Measurements from ENCODE around the gene JAZF1. TPM values are rescaled to one million over a fixed set of nuclear protein-coding genes. Genes with fewer than 3 reads are reported as not detected.

JAZF1 gene
- total RNA-seq, 1 donor from 2014 or later = 3.1 TPM

GRCh38 chr7:28145090-28145626 lies 35.4 kb downstream of the JAZF1 start:
- no peak for TF ChIP-seq CTCF (conservative IDR thresholded peaks at IDR 0.05)
- Mint-ChIP-seq H3K36me3 (ENCODE audit: low read depth) (no peaks in the 10 kb centered on the region), H3K27ac (ENCODE audit: unreplicated experiment) (no peak overlapping the region), H3K9me3 (no peaks in the 10 kb centered on the region), H3K4me1 (peaks cover 39% of the 10 kb centered on the region), H3K4me3 (no peak overlapping the region), H3K27me3 (ENCODE audit: low read depth) (no peaks in the 10 kb centered on the region)
- no peak for DNase-seq (ENCODE audit: low read depth, low spot score)

GRCh38 chr7:28144266-28144665 lies 36.3 kb downstream of the JAZF1 start:
- TF ChIP-seq CTCF (conservative IDR thresholded peaks at IDR 0.05) = no peak
- no peaks in the 10 kb centered on the region for H3K9me3 Mint-ChIP-seq
- H3K27me3 Mint-ChIP-seq (ENCODE audit: low read depth) = no peaks in the 10 kb centered on the region
- H3K4me1 Mint-ChIP-seq = peaks cover 30% of the 10 kb centered on the region
- no peak overlapping the region for H3K4me3 Mint-ChIP-seq
- peak; percentile 52 for DNase-seq (ENCODE audit: low read depth, low spot score)
- no peak overlapping the region for H3K27ac Mint-ChIP-seq (ENCODE audit: unreplicated experiment)
- H3K36me3 Mint-ChIP-seq (ENCODE audit: low read depth) = no peaks in the 10 kb centered on the region

- no peak for DNase-seq (ENCODE audit: low read depth, low spot score)
- H3K27me3 Mint-ChIP-seq (ENCODE audit: low read depth) = no peaks in the 10 kb centered on the region
These were observed 37.9 kb downstream of the JAZF1 start for GRCh38 chr7:28142650-28143049.

GRCh38 chr7:28140979-28141378 lies 39.6 kb downstream of the JAZF1 start:
- no peaks in the 10 kb centered on the region for H3K27me3 Mint-ChIP-seq (ENCODE audit: low read depth)
- DNase-seq (ENCODE audit: low read depth, low spot score) = no peak
- H3K36me3 Mint-ChIP-seq (ENCODE audit: low read depth) = no peaks in the 10 kb centered on the region
- no peak overlapping the region for H3K4me3 Mint-ChIP-seq
- H3K9me3 Mint-ChIP-seq = no peaks in the 10 kb centered on the region
- H3K27ac Mint-ChIP-seq (ENCODE audit: unreplicated experiment) = no peak overlapping the region
- peaks cover 21% of the 10 kb centered on the region for H3K4me1 Mint-ChIP-seq
- TF ChIP-seq CTCF (conservative IDR thresholded peaks at IDR 0.05) = no peak

More at GRCh38 chr7:28142650-28143049, 37.9 kb downstream of the JAZF1 start:
- no peak for TF ChIP-seq CTCF (conservative IDR thresholded peaks at IDR 0.05)
- H3K4me3 Mint-ChIP-seq = no peak overlapping the region
- no peaks in the 10 kb centered on the region for H3K9me3 Mint-ChIP-seq
- H3K36me3 Mint-ChIP-seq (ENCODE audit: low read depth) = no peaks in the 10 kb centered on the region
- H3K27ac Mint-ChIP-seq (ENCODE audit: unreplicated experiment) = no peak overlapping the region
- H3K4me1 Mint-ChIP-seq = peaks cover 21% of the 10 kb centered on the region

- peaks cover 2% of the 10 kb centered on the region for H3K9me3 Mint-ChIP-seq
- no peak for TF ChIP-seq CTCF (conservative IDR thresholded peaks at IDR 0.05)
- peaks cover under 1% of the 10 kb centered on the region for H3K4me1 Mint-ChIP-seq
These were observed 41.8 kb downstream of the JAZF1 start for GRCh38 chr7:28138837-28139236.

More at GRCh38 chr7:28138837-28139236, 41.8 kb downstream of the JAZF1 start:
- Mint-ChIP-seq H3K36me3 (ENCODE audit: low read depth) (no peaks in the 10 kb centered on the region), H3K27me3 (ENCODE audit: low read depth) (no peaks in the 10 kb centered on the region), H3K4me3 (no peak overlapping the region), H3K27ac (ENCODE audit: unreplicated experiment) (no peak overlapping the region)
- DNase-seq (ENCODE audit: low read depth, low spot score) = no peak
